C4-2B (cell line): ENCODE results near the gene RUSF1.
"Not testable (repeated sequence)": the region's sequence is repeated elsewhere in the genome, so short reads cannot be mapped to it uniquely, and the experiment has no call there.

Experiments
- H3K27ac ChIP-seq: fragments of 450-650 bp; 2 replicates; pipeline ENCODE4 v1.5.1; 2017
- ZFX ChIP-seq: fragments of 450-650 bp; IDR thresholded peaks from 2 replicates; pipeline ENCODE4 v1.6.1; 2017
- TF ChIP-seq, protein P1 (sequence below): fragments of 450-650 bp; conservative IDR thresholded peaks from 2 replicates; pipeline ENCODE4 v1.5.1; 2017; ENCODE audit warnings: mild to moderate bottlenecking

The RUSF1 gene

DNA sequence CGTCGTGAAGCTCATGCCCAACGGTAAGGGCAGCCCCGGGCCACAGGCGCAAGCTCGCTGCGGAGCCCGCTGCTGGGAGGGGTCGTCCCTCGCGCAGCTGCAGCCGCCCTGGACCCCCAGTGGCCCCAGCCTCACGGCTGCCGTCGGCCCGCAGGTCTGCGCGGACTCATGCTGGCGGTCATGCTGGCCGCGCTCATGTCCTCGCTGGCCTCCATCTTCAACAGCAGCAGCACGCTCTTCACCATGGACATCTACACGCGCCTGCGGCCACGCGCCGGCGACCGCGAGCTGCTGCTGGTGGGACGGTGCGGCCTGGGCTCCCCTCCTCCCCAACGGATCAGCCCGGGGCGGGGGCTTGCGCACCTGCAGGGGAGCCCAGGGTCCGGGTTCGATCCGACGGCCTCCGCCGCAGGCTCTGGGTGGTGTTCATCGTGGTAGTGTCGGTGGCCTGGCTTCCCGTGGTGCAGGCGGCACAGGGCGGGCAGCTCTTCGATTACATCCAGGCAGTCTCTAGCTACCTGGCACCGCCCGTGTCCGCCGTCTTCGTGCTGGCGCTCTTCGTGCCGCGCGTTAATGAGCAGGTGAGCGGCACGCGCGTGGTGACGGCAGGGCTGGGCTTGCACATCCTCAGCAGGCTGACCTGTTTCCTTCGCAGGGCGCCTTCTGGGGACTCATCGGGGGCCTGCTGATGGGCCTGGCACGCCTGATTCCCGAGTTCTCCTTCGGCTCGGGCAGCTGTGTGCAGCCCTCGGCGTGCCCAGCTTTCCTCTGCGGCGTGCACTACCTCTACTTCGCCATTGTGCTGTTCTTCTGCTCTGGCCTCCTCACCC is 19.5 kb downstream of the RUSF1 start:
- TF ChIP-seq ZFX: no peak
- TF ChIP-seq, protein P1, sequence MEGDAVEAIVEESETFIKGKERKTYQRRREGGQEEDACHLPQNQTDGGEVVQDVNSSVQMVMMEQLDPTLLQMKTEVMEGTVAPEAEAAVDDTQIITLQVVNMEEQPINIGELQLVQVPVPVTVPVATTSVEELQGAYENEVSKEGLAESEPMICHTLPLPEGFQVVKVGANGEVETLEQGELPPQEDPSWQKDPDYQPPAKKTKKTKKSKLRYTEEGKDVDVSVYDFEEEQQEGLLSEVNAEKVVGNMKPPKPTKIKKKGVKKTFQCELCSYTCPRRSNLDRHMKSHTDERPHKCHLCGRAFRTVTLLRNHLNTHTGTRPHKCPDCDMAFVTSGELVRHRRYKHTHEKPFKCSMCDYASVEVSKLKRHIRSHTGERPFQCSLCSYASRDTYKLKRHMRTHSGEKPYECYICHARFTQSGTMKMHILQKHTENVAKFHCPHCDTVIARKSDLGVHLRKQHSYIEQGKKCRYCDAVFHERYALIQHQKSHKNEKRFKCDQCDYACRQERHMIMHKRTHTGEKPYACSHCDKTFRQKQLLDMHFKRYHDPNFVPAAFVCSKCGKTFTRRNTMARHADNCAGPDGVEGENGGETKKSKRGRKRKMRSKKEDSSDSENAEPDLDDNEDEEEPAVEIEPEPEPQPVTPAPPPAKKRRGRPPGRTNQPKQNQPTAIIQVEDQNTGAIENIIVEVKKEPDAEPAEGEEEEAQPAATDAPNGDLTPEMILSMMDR: no peak
- H3K27ac ChIP-seq: no peak overlapping the region; the same call in 1 of the 2 replicates

DNA sequence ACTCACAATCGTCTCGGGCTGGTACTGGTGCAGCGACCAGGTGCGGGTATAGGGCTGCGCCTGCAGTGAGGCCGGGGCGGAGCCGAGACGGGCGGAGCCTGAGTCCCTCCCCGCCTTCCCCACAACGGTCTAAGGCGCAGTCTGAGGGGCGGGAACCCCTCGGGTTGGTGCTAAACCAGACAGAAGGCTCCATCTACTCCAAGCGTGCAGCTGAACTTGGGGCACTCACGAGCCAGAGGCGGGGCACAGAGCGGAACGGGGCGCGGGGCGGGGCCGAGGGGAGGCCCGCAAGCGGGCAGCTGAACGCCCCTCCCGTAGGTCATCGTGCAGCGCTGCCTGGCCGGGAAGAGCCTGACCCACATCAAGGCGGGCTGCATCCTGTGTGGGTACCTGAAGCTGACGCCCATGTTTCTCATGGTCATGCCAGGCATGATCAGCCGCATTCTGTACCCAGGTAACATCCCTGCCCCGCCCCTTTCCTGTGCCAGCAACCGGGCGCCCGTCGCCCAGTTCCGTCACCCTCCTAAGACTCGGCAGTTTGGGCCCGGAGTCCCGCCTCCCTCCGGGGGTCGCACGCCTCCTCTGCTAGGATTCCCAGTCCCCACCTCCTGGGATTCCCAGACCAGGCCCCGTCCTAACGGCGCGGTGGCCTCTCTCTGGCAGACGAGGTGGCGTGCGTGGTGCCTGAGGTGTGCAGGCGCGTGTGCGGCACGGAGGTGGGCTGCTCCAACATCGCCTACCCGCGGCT is 20.3 kb downstream of the RUSF1 start:
- peak overlapping the region; percentile 10; the same call in 1 of the 2 replicates for H3K27ac ChIP-seq
- TF ChIP-seq, protein P1: no peak
- no peak for TF ChIP-seq ZFX

DNA sequence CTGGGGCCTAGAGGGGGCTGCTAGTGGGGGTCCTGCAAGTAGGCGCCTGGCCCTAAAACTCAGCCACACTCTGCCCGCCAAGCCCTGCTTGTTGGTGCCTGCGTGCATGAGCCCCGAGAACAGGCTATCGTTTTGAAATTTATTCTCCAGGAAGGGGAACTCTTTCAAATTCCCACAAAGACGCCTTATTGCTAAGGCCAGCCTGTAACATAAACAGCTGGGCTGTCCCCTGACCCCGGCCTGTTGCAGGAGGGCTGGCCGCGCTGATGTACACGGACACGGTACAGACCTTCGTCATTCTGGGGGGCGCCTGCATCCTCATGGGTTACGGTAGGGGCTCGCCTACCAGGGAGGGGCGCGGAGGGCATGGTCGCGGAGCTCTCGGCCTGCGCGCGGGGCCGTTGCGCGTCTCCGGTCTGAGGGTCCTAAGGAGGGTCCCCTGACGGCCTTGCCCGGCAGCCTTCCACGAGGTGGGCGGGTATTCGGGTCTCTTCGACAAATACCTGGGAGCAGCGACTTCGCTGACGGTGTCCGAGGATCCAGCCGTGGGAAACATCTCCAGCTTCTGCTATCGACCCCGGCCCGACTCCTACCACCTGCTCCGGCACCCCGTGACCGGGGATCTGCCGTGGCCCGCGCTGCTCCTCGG is 21.0 kb downstream of the RUSF1 start:
- no peak for TF ChIP-seq ZFX
- TF ChIP-seq, protein P1: no peak
- peak overlapping the region; percentile 10; the same call in 1 of the 2 replicates for H3K27ac ChIP-seq

DNA sequence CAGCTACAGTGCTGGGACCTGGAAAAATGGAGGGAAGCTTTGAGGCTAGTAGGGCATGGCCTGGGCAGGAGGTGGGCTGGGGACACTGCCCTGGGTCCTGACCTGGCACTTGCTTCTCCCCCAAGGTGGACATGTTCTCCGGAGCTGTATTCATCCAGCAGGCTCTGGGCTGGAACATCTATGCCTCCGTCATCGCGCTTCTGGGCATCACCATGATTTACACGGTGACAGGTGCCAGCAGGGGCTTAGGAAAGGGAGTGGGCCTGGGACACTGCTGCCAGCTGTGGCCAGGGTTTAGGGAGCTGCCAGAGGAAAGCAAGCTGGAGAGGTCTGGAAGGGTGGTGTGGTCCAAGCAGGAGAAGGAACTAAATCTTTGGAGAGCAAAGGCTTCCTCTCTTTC is 22.1 kb downstream of the RUSF1 start:
- no peak overlapping the region for H3K27ac ChIP-seq
- TF ChIP-seq, protein P1: no peak
- no peak for TF ChIP-seq ZFX

DNA sequence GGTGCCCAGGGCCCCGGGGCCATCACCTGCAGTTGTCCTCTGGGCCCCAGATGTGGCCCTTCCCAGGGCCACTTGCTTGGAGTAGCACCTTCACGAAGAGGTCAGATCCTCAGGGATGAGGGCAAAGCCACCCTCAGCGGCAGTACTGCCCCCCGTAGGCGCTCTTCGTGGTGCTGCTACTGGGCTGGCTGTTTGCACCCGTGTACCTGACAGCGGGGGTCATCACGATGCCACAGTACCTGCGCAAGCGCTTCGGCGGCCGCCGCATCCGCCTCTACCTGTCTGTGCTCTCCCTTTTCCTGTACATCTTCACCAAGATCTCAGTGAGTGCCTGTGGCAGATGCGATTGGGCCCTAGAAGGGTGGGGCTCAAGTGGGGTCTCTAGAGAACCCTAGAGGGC is 22.6 kb downstream of the RUSF1 start:
- TF ChIP-seq, protein P1: no peak
- TF ChIP-seq ZFX: no peak
- H3K27ac ChIP-seq: no peak overlapping the region

GRCh38 chr16:31484491-31485171 is 23.6 kb downstream of the RUSF1 start:
- no peak for TF ChIP-seq ZFX
- TF ChIP-seq, protein P1: no peak
- no peak overlapping the region for H3K27ac ChIP-seq

DNA sequence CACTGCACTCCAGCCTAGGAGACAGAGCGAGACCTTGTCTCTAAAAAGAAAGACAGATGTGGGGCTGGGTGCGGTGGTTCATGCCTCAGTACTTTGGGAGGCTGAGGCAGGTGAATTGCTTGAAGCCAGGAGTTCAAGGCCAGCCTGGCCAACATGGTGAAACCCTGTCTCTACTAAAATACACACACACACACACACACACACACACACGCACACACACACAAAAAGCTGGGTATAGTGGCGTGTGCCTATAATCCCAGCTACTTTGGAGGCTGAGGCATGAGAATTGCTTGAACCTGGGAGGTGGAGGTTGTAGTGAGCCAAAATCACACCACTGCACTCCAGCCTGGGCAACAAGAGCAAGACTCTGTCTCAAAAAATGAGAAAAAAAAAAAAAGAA is 24.1 kb downstream of the RUSF1 start:
- H3K27ac ChIP-seq: not testable (repeated sequence)
